HepG2 (cell line): ENCODE results near the gene CEP63.

Experiments
- ARID2 ChIP-seq: sonication (generic); formaldehyde crosslinking; IDR thresholded peaks from 2 replicates; pipeline ENCODE4 v1.8.1; 2022; ENCODE audit warnings: mild to moderate bottlenecking, missing genetic modification reagents, borderline replicate concordance
- EZH2 ChIP-seq: conservative IDR thresholded peaks from 2 replicates; pipeline ENCODE4 v1.6.1; 2012; ENCODE audit warnings: mild to moderate bottlenecking, low read depth, low read length, moderate library complexity
- MYNN ChIP-seq: sonication (generic); formaldehyde crosslinking; IDR thresholded peaks from 2 replicates; pipeline ENCODE4 v1.4.0; 2020; ENCODE audit warnings: mild to moderate bottlenecking, low read depth, missing genetic modification reagents
- SMARCC2 ChIP-seq: fragments of 450-650 bp; IDR thresholded peaks from 2 replicates; pipeline ENCODE4 v1.6.1; 2017; ENCODE audit warnings: antibody characterized with exemption, mild to moderate bottlenecking
- ZNF569 ChIP-seq: sonication (generic); formaldehyde crosslinking; IDR thresholded peaks from 2 replicates; pipeline ENCODE4 v1.5.0; 2020; ENCODE audit warnings: mild to moderate bottlenecking, missing genetic modification reagents, moderate library complexity, borderline replicate concordance
- ZNF629 ChIP-seq: sonication (generic); formaldehyde crosslinking; conservative IDR thresholded peaks from 2 replicates; pipeline ENCODE4 v1.5.0; 2020; ENCODE audit warnings: missing genetic modification reagents
- ZZZ3 ChIP-seq: sonication (generic); formaldehyde crosslinking; IDR thresholded peaks from 2 replicates; pipeline ENCODE4 v1.4.0; 2020; ENCODE audit warnings: missing genetic modification reagents, mild to moderate bottlenecking, borderline replicate concordance
- TF ChIP-seq, protein P1 (sequence below): sonication (generic); formaldehyde crosslinking; IDR thresholded peaks from 2 replicates; pipeline ENCODE4 v1.5.0; 2020; ENCODE audit warnings: mild to moderate bottlenecking, missing genetic modification reagents, moderate library complexity

- TF ChIP-seq EZH2 = no peak
- TF ChIP-seq SMARCC2 = no peak
- TF ChIP-seq ARID2 (CRISPR knock-in tag) = no peak
- TF ChIP-seq, protein P1, sequence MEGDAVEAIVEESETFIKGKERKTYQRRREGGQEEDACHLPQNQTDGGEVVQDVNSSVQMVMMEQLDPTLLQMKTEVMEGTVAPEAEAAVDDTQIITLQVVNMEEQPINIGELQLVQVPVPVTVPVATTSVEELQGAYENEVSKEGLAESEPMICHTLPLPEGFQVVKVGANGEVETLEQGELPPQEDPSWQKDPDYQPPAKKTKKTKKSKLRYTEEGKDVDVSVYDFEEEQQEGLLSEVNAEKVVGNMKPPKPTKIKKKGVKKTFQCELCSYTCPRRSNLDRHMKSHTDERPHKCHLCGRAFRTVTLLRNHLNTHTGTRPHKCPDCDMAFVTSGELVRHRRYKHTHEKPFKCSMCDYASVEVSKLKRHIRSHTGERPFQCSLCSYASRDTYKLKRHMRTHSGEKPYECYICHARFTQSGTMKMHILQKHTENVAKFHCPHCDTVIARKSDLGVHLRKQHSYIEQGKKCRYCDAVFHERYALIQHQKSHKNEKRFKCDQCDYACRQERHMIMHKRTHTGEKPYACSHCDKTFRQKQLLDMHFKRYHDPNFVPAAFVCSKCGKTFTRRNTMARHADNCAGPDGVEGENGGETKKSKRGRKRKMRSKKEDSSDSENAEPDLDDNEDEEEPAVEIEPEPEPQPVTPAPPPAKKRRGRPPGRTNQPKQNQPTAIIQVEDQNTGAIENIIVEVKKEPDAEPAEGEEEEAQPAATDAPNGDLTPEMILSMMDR (CRISPR knock-in tag) = no peak
- no peak for TF ChIP-seq ZZZ3
- no peak for TF ChIP-seq ZNF629 (CRISPR knock-in tag)
- TF ChIP-seq ZNF569 = no peak
- TF ChIP-seq MYNN (CRISPR knock-in tag) = no peak
Observed at GRCh38 chr3:134608023-134608770, 122.3 kb downstream of the CEP63 start.
